Fibroblast of the aortic adventitia (primary cell): ENCODE results near the gene MRPL48. TPM values are rescaled to one million over a fixed set of nuclear protein-coding genes. Genes with fewer than 3 reads are reported as not detected.

Experiments used
- DNase-seq: peaks from one replicate; pipeline ENCODE4 v3.0.0-alpha.2; 2010; ENCODE audit warnings: low read depth
- H3K4me3 ChIP-seq: 2 replicates; pipeline ENCODE4 v1.5.1; 2011; ENCODE audit warnings: low read depth, mild to moderate bottlenecking, control low read depth, low read length, moderate library complexity
- CTCF ChIP-seq: IDR thresholded peaks from 2 replicates; pipeline ENCODE4 v1.5.1; 2011; ENCODE audit warnings: mild to moderate bottlenecking, low read length, control low read depth, inconsistent platforms; ENCODE audit not compliant: insufficient read depth
- total RNA-seq: library from RNA; depleted of rRNA; stranded (reverse); fragments of >200 nt; gene quantifications from 2 replicates; pipeline ENCODE4 v1.2.3, GENCODE V29; 2012; ENCODE audit warnings: low replicate concordance

Gene MRPL48
- total RNA-seq, 1 donor = 45.6 TPM

- no peak for TF ChIP-seq CTCF
- peak overlapping the region; percentile 85 for H3K4me3 ChIP-seq
- DNase-seq = no peak
These were observed 527 bp upstream of the MRPL48 start for GRCh38 chr11:73787051-73787642.

- no peak for DNase-seq
- no peak overlapping the region for H3K4me3 ChIP-seq
- TF ChIP-seq CTCF = no peak
These were observed 1.6 kb downstream of the MRPL48 start for GRCh38 chr11:73789279-73789670.

GRCh38 chr11:73792584-73792983 is 4.9 kb downstream of the MRPL48 start:
- no peak overlapping the region for H3K4me3 ChIP-seq
- no peak for TF ChIP-seq CTCF
- no peak for DNase-seq

- no peak overlapping the region for H3K4me3 ChIP-seq
- no peak for TF ChIP-seq CTCF
- DNase-seq = no peak
These were observed 8.4 kb downstream of the MRPL48 start for GRCh38 chr11:73795925-73796632.

GRCh38 chr11:73797457-73797856 is 9.8 kb downstream of the MRPL48 start:
- TF ChIP-seq CTCF = no peak
- no peak for DNase-seq
- H3K4me3 ChIP-seq = no peak overlapping the region

GRCh38 chr11:73800276-73800806 is 12.7 kb downstream of the MRPL48 start:
- no peak for DNase-seq
- no peak for TF ChIP-seq CTCF
- no peak overlapping the region for H3K4me3 ChIP-seq
